B cell (primary cell): ENCODE data around the gene KRT4. TPM values are rescaled to one million over a fixed set of nuclear protein-coding genes. Genes with fewer than 3 reads are reported as not detected.

Source experiments
- ATAC-seq: fragments of 200-7000 bp; cut with Tn5 transposase; one replicate; pipeline ENCODE4 v1.10.0; 2021; ENCODE audit warnings: low read depth, mild to moderate bottlenecking, moderate number of reproducible peaks, moderate library complexity
- CTCF ChIA-PET: fragments of 350-600 bp; sonication (Branson Sonifier 250); formaldehyde crosslinking; loops from one replicate; lab custom pipeline; 2021; ENCODE audit warnings: antibody characterized with exemption, inconsistent platforms; lab: Charles Lee
- POLR2A ChIA-PET: fragments of 350-600 bp; sonication (Branson Sonifier 250); formaldehyde crosslinking; loops from one replicate; lab custom pipeline; 2021; ENCODE audit warnings: antibody characterized with exemption; lab: Charles Lee
- DNase-seq: peaks from one replicate; pipeline ENCODE4 v3.0.0; 2013
- H2AFZ ChIP-seq: 2 replicates; pipeline ENCODE4 v1.6.1; 2012; ENCODE audit warnings: mild to moderate bottlenecking, low read depth, low read length; ENCODE audit not compliant: insufficient read depth, poor library complexity, severe bottlenecking
- H3K27ac ChIP-seq, 2 donors: 1 replicate in 1 of 2; 2 replicates in 1 of 2; pipeline ENCODE4 v1.5.1; 2012 to 2013; ENCODE audit warnings: low read length in 2 of 2, mild to moderate bottlenecking in 2 of 2, moderate library complexity in 1 of 2
- H3K27me3 ChIP-seq, 4 experiments: fragments of 200-600 bp in 1 of 4; sonication (generic) in 1 of 4; replicated peaks in 1 of 4; 1 replicate in 2 of 4; 2 replicates in 2 of 4; pipeline versions ENCODE4 v1.6.1 to v1.7.0; 2013 to 2016; ENCODE audit warnings: low read length in 3 of 4, mild to moderate bottlenecking in 2 of 4, mixed read lengths in 1 of 4, moderate library complexity in 1 of 4; ENCODE audit not compliant: insufficient read depth in 4 of 4, control insufficient read depth in 3 of 4; ENCODE audit errors: control extremely low read depth in 1 of 4
- H3K36me3 ChIP-seq, 2 experiments: replicated peaks in 1 of 2; 1 replicate in 1 of 2; 2 replicates in 1 of 2; pipeline versions ENCODE4 v1.6.1 to v1.7.1; 2013; ENCODE audit warnings: low read length in 1 of 2; ENCODE audit not compliant: insufficient read depth in 2 of 2, control insufficient read depth in 1 of 2; ENCODE audit errors: control extremely low read depth in 1 of 2, extremely low read depth in 1 of 2
- H3K4me1 ChIP-seq, 2 donors: fragments of 200-600 bp in 1 of 2; sonication (generic) in 1 of 2; 1 replicate in 1 of 2; 2 replicates in 1 of 2; pipeline versions ENCODE4 v1.5.1 to v1.6.1; 2013 to 2017; ENCODE audit warnings: low read length in 2 of 2; ENCODE audit not compliant: control insufficient read depth in 2 of 2, insufficient read depth in 2 of 2
- H3K4me2 ChIP-seq: replicated peaks from 2 replicates; pipeline ENCODE3; 2012; ENCODE audit warnings: mild to moderate bottlenecking, low read depth, low read length; ENCODE audit not compliant: poor library complexity, severe bottlenecking
- H3K4me3 ChIP-seq, 5 experiments: fragments of 200-600 bp in 1 of 5; sonication (generic) in 1 of 5; 1 replicate in 3 of 5; 2 replicates in 2 of 5; pipeline versions ENCODE4 v1.5.1 to v1.7.0; 2011 to 2016; ENCODE audit warnings: low read length in 4 of 5, mild to moderate bottlenecking in 4 of 5, low read depth in 2 of 5, control low read depth in 1 of 5, moderate library complexity in 1 of 5; ENCODE audit not compliant: insufficient read depth in 1 of 5; ENCODE audit errors: control extremely low read depth in 1 of 5, extremely low read depth in 1 of 5
- H3K79me2 ChIP-seq: fragments of 200-600 bp; sonication (generic); one replicate; pipeline ENCODE4 v1.6.0; 2016; ENCODE audit warnings: low read length; ENCODE audit not compliant: control insufficient read depth, insufficient read depth
- H3K9ac ChIP-seq: fragments of 200-600 bp; sonication (generic); 2 replicates; pipeline ENCODE4 v1.6.1; 2017; ENCODE audit warnings: mild to moderate bottlenecking, low read length, moderate library complexity
- H3K9me3 ChIP-seq, 3 donors: one replicate each; pipeline versions ENCODE4 v1.6.1 to v1.7.1; 2013; ENCODE audit warnings: low read length in 2 of 3; ENCODE audit not compliant: control insufficient read depth in 2 of 3, insufficient read depth in 1 of 3; ENCODE audit errors: control extremely low read depth in 1 of 3
- H4K20me1 ChIP-seq: 2 replicates; pipeline ENCODE4 v1.6.0; 2012; ENCODE audit warnings: mild to moderate bottlenecking, low read length; ENCODE audit not compliant: insufficient read depth, control insufficient read depth, poor library complexity, severe bottlenecking
- H3K27ac Mint-ChIP-seq: one replicate; pipeline ENCODE4 v1.8.0; 2021; ENCODE audit warnings: mixed read lengths
- H3K27me3 Mint-ChIP-seq: one replicate; pipeline ENCODE4 v1.8.0; 2021; ENCODE audit warnings: mixed read lengths
- H3K4me1 Mint-ChIP-seq: one replicate; pipeline ENCODE4 v1.8.0; 2021; ENCODE audit warnings: mixed read lengths
- H3K4me3 Mint-ChIP-seq: one replicate; pipeline ENCODE4 v1.8.0; 2021; ENCODE audit warnings: mixed read lengths
- H3K9me3 Mint-ChIP-seq: one replicate; pipeline ENCODE4 v1.8.0; 2022; ENCODE audit warnings: mixed read lengths; ENCODE audit not compliant: insufficient read depth
- EZH2 ChIP-seq: IDR thresholded peaks from 2 replicates; pipeline ENCODE4 v1.6.1; 2012; ENCODE audit warnings: borderline replicate concordance, low read depth, mild to moderate bottlenecking, moderate library complexity, low read length; ENCODE audit not compliant: insufficient read depth, poor library complexity, severe bottlenecking
- WGBS: methylation state at CpG from one replicate; pipeline ENCODE4 v1.1.5; 2013; ENCODE audit warnings: missing lambda C conversion rate; ENCODE audit not compliant: insufficient coverage; 5-methylcytosine and 5-hydroxymethylcytosine counted together
- intact Hi-C: fragments of 100-400 bp; cut with micrococcal nuclease; formaldehyde crosslinking; loops from one replicate; pipeline ENCODE4 v1.10.0; 2022
- polyA plus RNA-seq: library from polyadenylated mRNA; depleted of rRNA; stranded (reverse); fragments of >200 nt; gene quantifications from 2 replicates; pipeline ENCODE4 v1.2.3, GENCODE V29; 2012
- total RNA-seq, 2 donors: library from RNA; stranded (reverse); fragments of 120-200 nt in 1 of 2; gene quantifications; 1 replicate in 1 of 2; 2 replicates in 1 of 2; pipeline versions ENCODE4 v1.2.3 to v1.2.4, GENCODE V29; 2013 to 2022
- TF ChIP-seq, protein P1 (sequence below): fragments of 200-600 bp; IDR thresholded peaks from one replicate; pipeline ENCODE4 v1.8.0; 2022; ENCODE audit warnings: antibody characterized with exemption, mild to moderate bottlenecking

KRT4 gene
- total and polyA plus RNA-seq, 2 donors (not counting 1 experiment from before 2014, with no cell fraction given): not detected

- TF ChIP-seq, protein P1, sequence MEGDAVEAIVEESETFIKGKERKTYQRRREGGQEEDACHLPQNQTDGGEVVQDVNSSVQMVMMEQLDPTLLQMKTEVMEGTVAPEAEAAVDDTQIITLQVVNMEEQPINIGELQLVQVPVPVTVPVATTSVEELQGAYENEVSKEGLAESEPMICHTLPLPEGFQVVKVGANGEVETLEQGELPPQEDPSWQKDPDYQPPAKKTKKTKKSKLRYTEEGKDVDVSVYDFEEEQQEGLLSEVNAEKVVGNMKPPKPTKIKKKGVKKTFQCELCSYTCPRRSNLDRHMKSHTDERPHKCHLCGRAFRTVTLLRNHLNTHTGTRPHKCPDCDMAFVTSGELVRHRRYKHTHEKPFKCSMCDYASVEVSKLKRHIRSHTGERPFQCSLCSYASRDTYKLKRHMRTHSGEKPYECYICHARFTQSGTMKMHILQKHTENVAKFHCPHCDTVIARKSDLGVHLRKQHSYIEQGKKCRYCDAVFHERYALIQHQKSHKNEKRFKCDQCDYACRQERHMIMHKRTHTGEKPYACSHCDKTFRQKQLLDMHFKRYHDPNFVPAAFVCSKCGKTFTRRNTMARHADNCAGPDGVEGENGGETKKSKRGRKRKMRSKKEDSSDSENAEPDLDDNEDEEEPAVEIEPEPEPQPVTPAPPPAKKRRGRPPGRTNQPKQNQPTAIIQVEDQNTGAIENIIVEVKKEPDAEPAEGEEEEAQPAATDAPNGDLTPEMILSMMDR: no peak
- TF ChIP-seq EZH2: no peak
- intact Hi-C loops: no loop called here
- Histone ChIP-seq H3K79me2 (no peaks in the 10 kb centered on the region), H3K9me3 (no peaks in the 10 kb centered on the region), H3K27me3 (peaks cover 0 to 4% (median 2%) of the 10 kb centered on the region in 4 experiments), H3K36me3 (no peaks in the 10 kb centered on the region), H3K9ac (no peak overlapping the region), H3K4me2 (no peak overlapping the region), H3K4me3 (no peak overlapping the region), H4K20me1 (no peaks in the 10 kb centered on the region), H2AFZ (no peak overlapping the region), H3K4me1 (no peaks in the 10 kb centered on the region), H3K27ac (no peak overlapping the region)
- ChIA-PET CTCF (no interaction called here), POLR2A (no interaction called here)
- H3K4me1 Mint-ChIP-seq: no peaks in the 10 kb centered on the region
- H3K9me3 Mint-ChIP-seq: no peaks in the 10 kb centered on the region
- DNase-seq: no peak
- H3K27me3 Mint-ChIP-seq: peaks cover 30% of the 10 kb centered on the region
- no peak overlapping the region for H3K27ac Mint-ChIP-seq
- H3K4me3 Mint-ChIP-seq: no peak overlapping the region
- no peak for ATAC-seq
Measured at GRCh38 chr12:52797529-52797894, 16.4 kb downstream of the KRT4 start.

DNA sequence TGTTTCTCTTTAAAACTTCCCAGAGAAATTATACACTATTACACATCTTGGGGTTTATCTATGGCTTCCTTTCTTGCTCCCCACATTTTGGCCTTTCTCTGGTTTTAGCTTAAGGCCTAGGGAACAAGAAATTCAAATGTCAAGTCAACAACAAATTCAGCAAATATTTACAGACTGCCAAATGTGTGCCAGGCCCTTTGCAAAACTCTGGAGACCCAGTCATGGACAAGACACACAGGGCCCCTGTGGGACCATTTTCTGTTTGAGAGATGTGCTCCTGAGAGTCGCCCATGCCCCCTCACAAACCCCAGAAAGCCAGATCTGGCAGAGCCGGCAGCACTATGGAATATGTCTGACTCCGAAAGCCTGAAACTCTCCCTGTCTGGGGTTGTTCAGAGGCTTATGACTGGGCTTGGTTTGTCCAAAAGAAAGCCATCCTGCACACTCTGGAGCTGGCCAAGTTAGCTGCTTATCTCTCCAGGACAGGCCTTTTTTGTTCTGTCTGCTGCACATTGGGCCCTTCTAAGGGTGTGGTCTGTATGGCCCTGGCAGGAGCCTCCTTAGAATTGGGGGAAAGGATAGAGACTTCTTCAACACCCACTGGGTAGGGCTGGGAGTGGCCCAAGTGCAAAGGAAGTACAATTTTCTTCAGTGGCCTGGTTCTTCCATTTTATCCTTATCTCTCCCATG is 16.9 kb downstream of the KRT4 start:
- POLR2A ChIA-PET: no interaction called here
- Histone ChIP-seq H3K9me3 (no peaks in the 10 kb centered on the region), H3K9ac (no peak overlapping the region), H2AFZ (no peak overlapping the region), H3K27ac (no peak overlapping the region), H3K79me2 (no peaks in the 10 kb centered on the region), H3K36me3 (no peaks in the 10 kb centered on the region), H4K20me1 (no peaks in the 10 kb centered on the region), H3K4me3 (no peak overlapping the region), H3K4me1 (no peaks in the 10 kb centered on the region), H3K27me3 (peaks cover 0 to 3% (median 1%) of the 10 kb centered on the region in 4 experiments), H3K4me2 (no peak overlapping the region)
- Mint-ChIP-seq H3K4me1 (no peaks in the 10 kb centered on the region), H3K27ac (no peak overlapping the region), H3K9me3 (no peaks in the 10 kb centered on the region), H3K27me3 (peaks cover 28% of the 10 kb centered on the region), H3K4me3 (no peak overlapping the region)
- ATAC-seq (no peak), DNase-seq (no peak)
- no peak for TF ChIP-seq EZH2
- TF ChIP-seq, protein P1: no peak
- CTCF ChIA-PET: no interaction called here
- intact Hi-C loops: no loop called here
- WGBS: no CpG with 5 or more reads among the region's 3 CpGs
